GM21529 (cell line): ENCODE measurements around the gene MEF2C.

Experiments used
- ATAC-seq: cut with Tn5 transposase; IDR thresholded peaks from one replicate; pipeline ENCODE4 v1.9.1; 2021; ENCODE audit not compliant: unreplicated experiment

The MEF2C gene

GRCh38 chr5:88691230-88691582 lies 191.8 kb downstream of the MEF2C start:
- ATAC-seq: peak; percentile 9

- peak; percentile 91 for ATAC-seq
These were observed 192.4 kb downstream of the MEF2C start for GRCh38 chr5:88690409-88691229.

- ATAC-seq: no peak
These were observed 193.1 kb downstream of the MEF2C start for GRCh38 chr5:88689668-88690408.

GRCh38 chr5:88688984-88689667 lies 193.9 kb downstream of the MEF2C start:
- ATAC-seq: no peak

GRCh38 chr5:88688156-88688983 lies 194.6 kb downstream of the MEF2C start:
- no peak for ATAC-seq

GRCh38 chr5:88687373-88687911 lies 195.5 kb downstream of the MEF2C start:
- ATAC-seq: no peak

GRCh38 chr5:88686726-88687125 lies 196.3 kb downstream of the MEF2C start:
- no peak for ATAC-seq

GRCh38 chr5:88685591-88686541 lies 197.1 kb downstream of the MEF2C start:
- no peak for ATAC-seq

GRCh38 chr5:88683506-88684135 lies 199.4 kb downstream of the MEF2C start:
- no peak for ATAC-seq

GRCh38 chr5:88682881-88683361 lies 200.1 kb downstream of the MEF2C start:
- no peak for ATAC-seq

GRCh38 chr5:88682131-88682530 lies 200.9 kb downstream of the MEF2C start:
- no peak for ATAC-seq

- no peak for ATAC-seq
These were observed 201.7 kb downstream of the MEF2C start for GRCh38 chr5:88681211-88681803.

- peak; percentile 77 for ATAC-seq
These were observed 202.5 kb downstream of the MEF2C start for GRCh38 chr5:88680253-88681132.

GRCh38 chr5:88679638-88680037 lies 203.3 kb downstream of the MEF2C start:
- ATAC-seq: no peak

- no peak for ATAC-seq
These were observed 204.1 kb downstream of the MEF2C start for GRCh38 chr5:88678770-88679381.

GRCh38 chr5:88677943-88678769 lies 204.8 kb downstream of the MEF2C start:
- ATAC-seq: no peak
